ENCODE measurements around the gene CLBA1.

Gene CLBA1

GRCh38 chr14:104976198-104977007, 9.2 kb upstream of the CLBA1 start (continued):
- TF ChIP-seq, protein P1, sequence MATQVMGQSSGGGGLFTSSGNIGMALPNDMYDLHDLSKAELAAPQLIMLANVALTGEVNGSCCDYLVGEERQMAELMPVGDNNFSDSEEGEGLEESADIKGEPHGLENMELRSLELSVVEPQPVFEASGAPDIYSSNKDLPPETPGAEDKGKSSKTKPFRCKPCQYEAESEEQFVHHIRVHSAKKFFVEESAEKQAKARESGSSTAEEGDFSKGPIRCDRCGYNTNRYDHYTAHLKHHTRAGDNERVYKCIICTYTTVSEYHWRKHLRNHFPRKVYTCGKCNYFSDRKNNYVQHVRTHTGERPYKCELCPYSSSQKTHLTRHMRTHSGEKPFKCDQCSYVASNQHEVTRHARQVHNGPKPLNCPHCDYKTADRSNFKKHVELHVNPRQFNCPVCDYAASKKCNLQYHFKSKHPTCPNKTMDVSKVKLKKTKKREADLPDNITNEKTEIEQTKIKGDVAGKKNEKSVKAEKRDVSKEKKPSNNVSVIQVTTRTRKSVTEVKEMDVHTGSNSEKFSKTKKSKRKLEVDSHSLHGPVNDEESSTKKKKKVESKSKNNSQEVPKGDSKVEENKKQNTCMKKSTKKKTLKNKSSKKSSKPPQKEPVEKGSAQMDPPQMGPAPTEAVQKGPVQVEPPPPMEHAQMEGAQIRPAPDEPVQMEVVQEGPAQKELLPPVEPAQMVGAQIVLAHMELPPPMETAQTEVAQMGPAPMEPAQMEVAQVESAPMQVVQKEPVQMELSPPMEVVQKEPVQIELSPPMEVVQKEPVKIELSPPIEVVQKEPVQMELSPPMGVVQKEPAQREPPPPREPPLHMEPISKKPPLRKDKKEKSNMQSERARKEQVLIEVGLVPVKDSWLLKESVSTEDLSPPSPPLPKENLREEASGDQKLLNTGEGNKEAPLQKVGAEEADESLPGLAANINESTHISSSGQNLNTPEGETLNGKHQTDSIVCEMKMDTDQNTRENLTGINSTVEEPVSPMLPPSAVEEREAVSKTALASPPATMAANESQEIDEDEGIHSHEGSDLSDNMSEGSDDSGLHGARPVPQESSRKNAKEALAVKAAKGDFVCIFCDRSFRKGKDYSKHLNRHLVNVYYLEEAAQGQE (tag by site-specific recombination; IDR thresholded peaks at IDR 0.05), result 0 out of 2 replicates have a peak, but pooled peaks have one; percentile 16
- no peak for TF ChIP-seq ZNF621 (tag by site-specific recombination; IDR thresholded peaks at IDR 0.05)
- no peak for TF ChIP-seq SCRT1 (tag by site-specific recombination; IDR thresholded peaks at IDR 0.05; ENCODE audit: borderline replicate concordance)
- TF ChIP-seq ZBTB11 (tag by site-specific recombination; conservative IDR thresholded peaks at IDR 0.05; ENCODE audit: low read depth), result no peak
- TF ChIP-seq ZNF555 (tag by site-specific recombination; conservative IDR thresholded peaks at IDR 0.05), result no peak
- TF ChIP-seq ZSCAN16 (tag by site-specific recombination; IDR thresholded peaks at IDR 0.05), result no peak
- no peak for TF ChIP-seq ZNF112 (tag by site-specific recombination; IDR thresholded peaks at IDR 0.05)
- no peak for TF ChIP-seq MEIS1 (CRISPR knock-in tag; IDR thresholded peaks at IDR 0.05; ENCODE audit: borderline replicate concordance)
- TF ChIP-seq ZFP69B (tag by site-specific recombination; IDR thresholded peaks at IDR 0.05), result no peak; the same call in 1 of the 2 replicates
- TF ChIP-seq HOXD13 (CRISPR knock-in tag; IDR thresholded peaks at IDR 0.05; ENCODE audit: borderline replicate concordance), result no peak
- peak; percentile 90 for TF ChIP-seq ZBTB20 (tag by site-specific recombination; IDR thresholded peaks at IDR 0.05)
- TF ChIP-seq ZXDB (tag by site-specific recombination; IDR thresholded peaks at IDR 0.05), result 0 out of 2 replicates have a peak, but pooled peaks have one; percentile 36
- TF ChIP-seq ZNF544 (tag by site-specific recombination; IDR thresholded peaks at IDR 0.05), result no peak
- TF ChIP-seq ZNF416 (tag by site-specific recombination; IDR thresholded peaks at IDR 0.05), result no peak
- TF ChIP-seq ZSCAN23 (tag by site-specific recombination; IDR thresholded peaks at IDR 0.05), result no peak
- no peak for TF ChIP-seq HOXC10 (CRISPR knock-in tag; IDR thresholded peaks at IDR 0.05)
- TF ChIP-seq PATZ1 (tag by site-specific recombination; IDR thresholded peaks at IDR 0.05), result peak; percentile 46
- no peak for TF ChIP-seq SCRT2 (tag by site-specific recombination; IDR thresholded peaks at IDR 0.05)
- TF ChIP-seq ZFP37 (tag by site-specific recombination; IDR thresholded peaks at IDR 0.05), result no peak
- TF ChIP-seq ZNF211 (tag by site-specific recombination; IDR thresholded peaks at IDR 0.05; ENCODE audit: low read depth), result no peak
- TF ChIP-seq, protein P2, sequence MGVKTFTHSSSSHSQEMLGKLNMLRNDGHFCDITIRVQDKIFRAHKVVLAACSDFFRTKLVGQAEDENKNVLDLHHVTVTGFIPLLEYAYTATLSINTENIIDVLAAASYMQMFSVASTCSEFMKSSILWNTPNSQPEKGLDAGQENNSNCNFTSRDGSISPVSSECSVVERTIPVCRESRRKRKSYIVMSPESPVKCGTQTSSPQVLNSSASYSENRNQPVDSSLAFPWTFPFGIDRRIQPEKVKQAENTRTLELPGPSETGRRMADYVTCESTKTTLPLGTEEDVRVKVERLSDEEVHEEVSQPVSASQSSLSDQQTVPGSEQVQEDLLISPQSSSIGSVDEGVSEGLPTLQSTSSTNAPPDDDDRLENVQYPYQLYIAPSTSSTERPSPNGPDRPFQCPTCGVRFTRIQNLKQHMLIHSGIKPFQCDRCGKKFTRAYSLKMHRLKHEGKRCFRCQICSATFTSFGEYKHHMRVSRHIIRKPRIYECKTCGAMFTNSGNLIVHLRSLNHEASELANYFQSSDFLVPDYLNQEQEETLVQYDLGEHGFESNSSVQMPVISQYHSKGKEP (tag by site-specific recombination; IDR thresholded peaks at IDR 0.05), result 0 out of 2 replicates have a peak, but pooled peaks have one; percentile 16
